Measurements from ENCODE around the gene OPN4. TPM values are rescaled to one million over a fixed set of nuclear protein-coding genes. Genes with fewer than 3 reads are reported as not detected.

OPN4 gene
- total and polyA plus RNA-seq, 2 donors (not counting 3 experiments of a cell fraction or from before 2014, with no cell fraction given): not detected

DNA sequence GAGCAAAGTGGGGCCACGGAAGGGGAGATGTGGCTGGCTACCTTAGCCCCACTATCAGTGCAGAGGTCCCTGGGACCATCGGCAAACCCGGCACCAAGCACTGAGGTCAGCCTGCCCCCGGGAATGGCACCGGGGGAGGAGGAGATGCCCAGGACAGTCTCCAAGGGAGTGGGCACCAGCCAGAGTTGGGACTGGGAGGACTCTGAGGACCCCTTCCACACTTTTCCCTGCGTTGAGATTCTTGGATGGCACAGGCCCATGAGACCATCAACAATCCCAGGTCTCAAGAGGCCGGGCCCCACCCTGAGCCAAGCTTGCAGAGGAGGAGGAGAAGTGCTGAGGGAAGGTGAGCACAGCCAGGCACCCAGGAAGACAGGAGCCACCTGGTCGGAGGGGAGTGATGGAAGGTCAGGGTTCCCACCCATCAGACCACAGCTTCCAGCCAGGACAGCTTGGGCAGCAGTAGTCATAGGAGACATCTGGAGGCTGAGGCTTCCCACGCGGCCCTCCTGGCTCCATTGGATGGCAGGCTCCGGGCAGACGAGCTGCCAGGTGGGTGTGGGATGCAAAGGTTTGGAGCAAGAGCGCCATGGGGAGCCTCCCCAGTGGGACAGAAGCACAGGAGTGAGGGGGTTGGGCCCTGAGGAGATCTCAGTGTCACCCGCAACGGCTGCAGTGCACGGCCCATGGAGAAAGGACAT is 2.6 kb upstream of the OPN4 start:
- Histone ChIP-seq H3K27me3 (ENCODE audit: control insufficient read depth in 2 of 2, insufficient read depth in 2 of 2, low read length in 2 of 2) (no peaks in the 10 kb centered on the region), H3K27ac (ENCODE audit: insufficient read depth, low read depth, low read length) (no peak overlapping the region), H3K36me3 (ENCODE audit: control insufficient read depth in 2 of 2, extremely low read depth in 1 of 2, insufficient read depth in 2 of 2, low read length in 2 of 2) (no peaks in the 10 kb centered on the region), H3K4me2 (ENCODE audit: insufficient read depth, low read length) (no peak overlapping the region), H3K9me1 (replicated peaks; ENCODE audit: control insufficient read depth, extremely low read depth, insufficient read depth, low read length) (no peaks in the 10 kb centered on the region), H4K20me1 (replicated peaks; ENCODE audit: control insufficient read depth, extremely low read depth, insufficient read depth, low read length) (no peaks in the 10 kb centered on the region), H3K4me1 (ENCODE audit: control insufficient read depth, extremely low read depth, insufficient read depth, low read length) (no peaks in the 10 kb centered on the region), H2AFZ (ENCODE audit: low read depth, low read length) (no peak overlapping the region), H3K9ac (replicated peaks; ENCODE audit: extremely low read depth, insufficient read depth, low read length) (no peak overlapping the region), H3K79me2 (ENCODE audit: control insufficient read depth, insufficient read depth, low read length) (no peaks in the 10 kb centered on the region), H3K4me3 (replicated peaks in 1 of 3; ENCODE audit: insufficient read depth in 1 of 3, low read depth in 1 of 3, low read length in 3 of 3) (no peak overlapping the region), H3K9me3 (replicated peaks; ENCODE audit: control insufficient read depth, insufficient read depth, low read length) (no peaks in the 10 kb centered on the region)
- CTCF ChIA-PET: no interaction called here
- DNase-seq (ENCODE audit: low read depth, low spot score) (no peak), FAIRE-seq (no peak)
- TF ChIP-seq, protein P1, sequence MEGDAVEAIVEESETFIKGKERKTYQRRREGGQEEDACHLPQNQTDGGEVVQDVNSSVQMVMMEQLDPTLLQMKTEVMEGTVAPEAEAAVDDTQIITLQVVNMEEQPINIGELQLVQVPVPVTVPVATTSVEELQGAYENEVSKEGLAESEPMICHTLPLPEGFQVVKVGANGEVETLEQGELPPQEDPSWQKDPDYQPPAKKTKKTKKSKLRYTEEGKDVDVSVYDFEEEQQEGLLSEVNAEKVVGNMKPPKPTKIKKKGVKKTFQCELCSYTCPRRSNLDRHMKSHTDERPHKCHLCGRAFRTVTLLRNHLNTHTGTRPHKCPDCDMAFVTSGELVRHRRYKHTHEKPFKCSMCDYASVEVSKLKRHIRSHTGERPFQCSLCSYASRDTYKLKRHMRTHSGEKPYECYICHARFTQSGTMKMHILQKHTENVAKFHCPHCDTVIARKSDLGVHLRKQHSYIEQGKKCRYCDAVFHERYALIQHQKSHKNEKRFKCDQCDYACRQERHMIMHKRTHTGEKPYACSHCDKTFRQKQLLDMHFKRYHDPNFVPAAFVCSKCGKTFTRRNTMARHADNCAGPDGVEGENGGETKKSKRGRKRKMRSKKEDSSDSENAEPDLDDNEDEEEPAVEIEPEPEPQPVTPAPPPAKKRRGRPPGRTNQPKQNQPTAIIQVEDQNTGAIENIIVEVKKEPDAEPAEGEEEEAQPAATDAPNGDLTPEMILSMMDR (IDR thresholded peaks at IDR 0.05; ENCODE audit: extremely low read depth in 1 of 2, insufficient read depth in 1 of 2, low read depth in 1 of 2, low read length in 2 of 2): no peak
- TF ChIP-seq GATA2 (IDR thresholded peaks at IDR 0.05; ENCODE audit: insufficient read depth, insufficient read length, low read depth, low read length) (no peak), POLR2AphosphoS5 (IDR thresholded peaks at IDR 0.05; ENCODE audit: insufficient read depth, low read depth, low read length) (no peak), JUN (IDR thresholded peaks at IDR 0.05; ENCODE audit: borderline replicate concordance, insufficient read depth, insufficient read length, low read depth) (no peak), EZH2 (IDR thresholded peaks at IDR 0.05; ENCODE audit: borderline replicate concordance, low read depth, low read length, severe bottlenecking) (no peak), MYC (IDR thresholded peaks at IDR 0.05; ENCODE audit: low read depth, low read length) (no peak)
- TF ChIP-seq, protein P2, sequence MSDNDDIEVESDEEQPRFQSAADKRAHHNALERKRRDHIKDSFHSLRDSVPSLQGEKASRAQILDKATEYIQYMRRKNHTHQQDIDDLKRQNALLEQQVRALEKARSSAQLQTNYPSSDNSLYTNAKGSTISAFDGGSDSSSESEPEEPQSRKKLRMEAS (IDR thresholded peaks at IDR 0.05; ENCODE audit: insufficient read depth, insufficient read length): no peak
- POLR2A ChIA-PET: no interaction called here
- dilution Hi-C loops (cut with MboI; ENCODE audit: extremely low pct_ligation_motif_present, low sequenced_read_pairs): no loop called here
- no TSS peak for BruUV-seq (replicated peaks)
- intact Hi-C loops (cut with micrococcal nuclease): no loop called here

Measured in endothelial cell of umbilical vein (primary cell).